ENCODE data around the gene ACP7.
"Not testable (repeated sequence)": the region's sequence is repeated elsewhere in the genome, so short reads cannot be mapped to it uniquely, and the experiment has no call there.

ACP7 gene

GRCh38 chr19:39111593-39112199 is 27.5 kb downstream of the ACP7 start:
- Mint-ChIP-seq H3K4me3 (no peak overlapping the region), H3K27me3 (peaks cover 45% of the 10 kb centered on the region), H3K36me3 (no peaks in the 10 kb centered on the region), H3K9me3 (no peaks in the 10 kb centered on the region), H3K27ac (no peak overlapping the region), H3K4me1 (peaks cover 6% of the 10 kb centered on the region)
- no peak for ATAC-seq

- H3K4me3 Mint-ChIP-seq, result no peak overlapping the region
- H3K4me1 Mint-ChIP-seq, result peaks cover 6% of the 10 kb centered on the region
- H3K27ac Mint-ChIP-seq, result no peak overlapping the region
- H3K27me3 Mint-ChIP-seq, result peaks cover 40% of the 10 kb centered on the region
- H3K9me3 Mint-ChIP-seq, result no peaks in the 10 kb centered on the region
- no peaks in the 10 kb centered on the region for H3K36me3 Mint-ChIP-seq
- ATAC-seq, result no peak
Observed at GRCh38 chr19:39112338-39112890, 28.2 kb downstream of the ACP7 start.

- no peak for ATAC-seq
- H3K36me3 Mint-ChIP-seq, result no peaks in the 10 kb centered on the region
- H3K27me3 Mint-ChIP-seq, result peaks cover 40% of the 10 kb centered on the region
- no peak overlapping the region for H3K27ac Mint-ChIP-seq
- H3K4me3 Mint-ChIP-seq, result no peak overlapping the region
- H3K9me3 Mint-ChIP-seq, result no peaks in the 10 kb centered on the region
- H3K4me1 Mint-ChIP-seq, result peaks cover 6% of the 10 kb centered on the region
Observed at GRCh38 chr19:39113199-39113598, 29.0 kb downstream of the ACP7 start.

- H3K9me3 Mint-ChIP-seq, result no peaks in the 10 kb centered on the region
- peaks cover 37% of the 10 kb centered on the region for H3K27me3 Mint-ChIP-seq
- H3K4me3 Mint-ChIP-seq, result no peak overlapping the region
- no peak for ATAC-seq
- H3K36me3 Mint-ChIP-seq, result no peaks in the 10 kb centered on the region
- H3K27ac Mint-ChIP-seq, result no peak overlapping the region
- H3K4me1 Mint-ChIP-seq, result peaks cover 5% of the 10 kb centered on the region
Observed at GRCh38 chr19:39115105-39115847, 31.1 kb downstream of the ACP7 start.

- H3K9me3 Mint-ChIP-seq, H3K4me3 Mint-ChIP-seq, ATAC-seq, H3K27ac Mint-ChIP-seq, H3K4me1 Mint-ChIP-seq, H3K36me3 Mint-ChIP-seq: not testable (repeated sequence)
- H3K27me3 Mint-ChIP-seq, result peaks cover 34% of the 10 kb centered on the region
Observed at GRCh38 chr19:39117023-39117422, 32.9 kb downstream of the ACP7 start.

GRCh38 chr19:39119830-39120229 is 35.7 kb downstream of the ACP7 start:
- H3K4me1 Mint-ChIP-seq, result peaks cover 18% of the 10 kb centered on the region
- H3K27ac Mint-ChIP-seq, result no peak overlapping the region
- no peak for ATAC-seq
- H3K36me3 Mint-ChIP-seq, result no peaks in the 10 kb centered on the region
- H3K27me3 Mint-ChIP-seq, result peaks cover 15% of the 10 kb centered on the region
- no peak overlapping the region for H3K4me3 Mint-ChIP-seq
- no peaks in the 10 kb centered on the region for H3K9me3 Mint-ChIP-seq

- H3K27ac Mint-ChIP-seq, result no peak overlapping the region
Observed at GRCh38 chr19:39122934-39123731, 39.0 kb downstream of the ACP7 start.

GRCh38 chr19:39124136-39124764 is 40.1 kb downstream of the ACP7 start:
- ATAC-seq, result no peak
- Mint-ChIP-seq H3K4me3 (peak overlapping the region; percentile 58), H3K4me1 (peaks cover 55% of the 10 kb centered on the region), H3K36me3 (no peaks in the 10 kb centered on the region), H3K27me3 (peaks cover 9% of the 10 kb centered on the region), H3K9me3 (no peaks in the 10 kb centered on the region), H3K27ac (peak overlapping the region; percentile 22)

More at GRCh38 chr19:39122934-39123731, 39.0 kb downstream of the ACP7 start:
- no peak for ATAC-seq
- Mint-ChIP-seq H3K4me3 (no peak overlapping the region), H3K4me1 (peaks cover 48% of the 10 kb centered on the region), H3K9me3 (no peaks in the 10 kb centered on the region), H3K36me3 (no peaks in the 10 kb centered on the region), H3K27me3 (peaks cover 9% of the 10 kb centered on the region)

- peak overlapping the region; percentile 89 for H3K27ac Mint-ChIP-seq
- peak overlapping the region; percentile 85 for H3K4me3 Mint-ChIP-seq
- peaks cover 9% of the 10 kb centered on the region for H3K27me3 Mint-ChIP-seq
- no peaks in the 10 kb centered on the region for H3K9me3 Mint-ChIP-seq
- H3K36me3 Mint-ChIP-seq, result no peaks in the 10 kb centered on the region
- no peak for ATAC-seq
- H3K4me1 Mint-ChIP-seq, result peaks cover 65% of the 10 kb centered on the region
Observed at GRCh38 chr19:39125199-39125553, 41.0 kb downstream of the ACP7 start.

- Mint-ChIP-seq H3K27me3 (peaks cover 6% of the 10 kb centered on the region), H3K36me3 (no peaks in the 10 kb centered on the region), H3K27ac (peak within 1 kb of the TSS; percentile 89), H3K4me3 (peak within 1 kb of the TSS; percentile 85), H3K9me3 (no peaks in the 10 kb centered on the region), H3K4me1 (peaks cover 70% of the 10 kb centered on the region)
- peak; percentile 97 for ATAC-seq
Observed at GRCh38 chr19:39125554-39126311, 41.6 kb downstream of the ACP7 start, which contains the start of gene PAK4. Gene PAK4, plus strand, starts transcription at chr19:39125786. Its CDS starts 43,768 bp downstream, at chr19:39169554.

GRCh38 chr19:39126312-39127187 is 42.4 kb downstream of the ACP7 start:
- Mint-ChIP-seq H3K4me3 (peak overlapping the region; percentile 85), H3K9me3 (no peaks in the 10 kb centered on the region), H3K36me3 (no peaks in the 10 kb centered on the region), H3K27ac (peak overlapping the region; percentile 89), H3K27me3 (no peaks in the 10 kb centered on the region), H3K4me1 (peaks cover 78% of the 10 kb centered on the region)
- ATAC-seq, result no peak

GRCh38 chr19:39127812-39128515 is 43.8 kb downstream of the ACP7 start:
- Mint-ChIP-seq H3K27me3 (no peaks in the 10 kb centered on the region), H3K9me3 (no peaks in the 10 kb centered on the region), H3K4me1 (peaks cover 83% of the 10 kb centered on the region), H3K36me3 (no peaks in the 10 kb centered on the region), H3K4me3 (no peak overlapping the region), H3K27ac (no peak overlapping the region)
- ATAC-seq, result no peak

GRCh38 chr19:39128516-39129079 is 44.4 kb downstream of the ACP7 start:
- Mint-ChIP-seq H3K9me3 (no peaks in the 10 kb centered on the region), H3K4me1 (peaks cover 83% of the 10 kb centered on the region), H3K27me3 (no peaks in the 10 kb centered on the region), H3K36me3 (no peaks in the 10 kb centered on the region), H3K4me3 (no peak overlapping the region), H3K27ac (no peak overlapping the region)
- no peak for ATAC-seq

Data from stimulated activated memory B cell treated with anti-CD40 and anti-IgM and Interleukin-4, amounts not matched to agents 10 μg/mL and 1 μg/mL and 100 μg/mL, for 72 hours (primary cell).